AG04450 (cell line): ENCODE measurements around the gene SYTL3. TPM values are rescaled to one million over a fixed set of nuclear protein-coding genes. Genes with fewer than 3 reads are reported as not detected.

ENCODE experiments used
- CTCF ChIA-PET: fragments of 300-600, 350-600 bp; formaldehyde crosslinking; extraction: SDS; loops from one replicate; lab custom pipeline; 2022; ENCODE audit warnings: antibody characterized with exemption, inconsistent platforms; lab: Charles Lee
- POLR2A ChIA-PET: fragments of 350-600 bp; formaldehyde crosslinking; extraction: SDS; loops from one replicate; lab custom pipeline; 2021; ENCODE audit warnings: antibody characterized with exemption, inconsistent platforms; lab: Yijun Ruan, JAX
- DNase-seq: peaks from one replicate; pipeline ENCODE4 v3.0.0-alpha.2; 2011; ENCODE audit warnings: low read depth, low spot score
- H3K27ac ChIP-seq: one replicate; pipeline ENCODE4 v1.5.1; 2012; ENCODE audit warnings: low read depth, low read length, control low read depth
- H3K27me3 ChIP-seq: one replicate; pipeline ENCODE4 v1.6.0; 2012; ENCODE audit warnings: low read length; ENCODE audit not compliant: control insufficient read depth, insufficient read depth
- H3K4me3 ChIP-seq: 2 replicates; pipeline ENCODE4 v1.5.1; 2011; ENCODE audit warnings: mild to moderate bottlenecking, low read depth, low read length, control low read depth
- H3K9me3 ChIP-seq: 2 replicates; pipeline ENCODE4 v1.5.1; 2012; ENCODE audit warnings: low read length; ENCODE audit not compliant: control insufficient read depth, insufficient read depth
- CTCF ChIP-seq: IDR thresholded peaks from 2 replicates; pipeline ENCODE4 v1.5.1; 2011; ENCODE audit warnings: low read depth, low read length, control low read depth, inconsistent platforms
- polyA plus RNA-seq: library from polyadenylated mRNA; depleted of rRNA; stranded (reverse); fragments of >200 nt; gene quantifications from 2 replicates; pipeline ENCODE4 v1.2.3, GENCODE V29; 2011

Gene SYTL3
- polyA plus RNA-seq, 1 experiment = 1.6 TPM

GRCh38 chr6:158735009-158735408, 85.2 kb downstream of the SYTL3 start:
- POLR2A ChIA-PET = no interaction called here
- CTCF ChIA-PET = no interaction called here
- Histone ChIP-seq H3K9me3 (peaks cover 26% of the 10 kb centered on the region), H3K27me3 (no peaks in the 10 kb centered on the region), H3K4me3 (no peak overlapping the region), H3K27ac (no peak overlapping the region)
- no peak for TF ChIP-seq CTCF
- DNase-seq = no peak

- Histone ChIP-seq H3K27me3 (no peaks in the 10 kb centered on the region), H3K27ac (no peak overlapping the region), H3K4me3 (no peak overlapping the region), H3K9me3 (peaks cover 20% of the 10 kb centered on the region)
- ChIA-PET POLR2A (interaction anchor here (0.6 kb wide), 1 partner anchor 1401 kb away, joined by 3 read pairs; no protein-coding TSS in a partner anchor), CTCF (no interaction called here)
- no peak for TF ChIP-seq CTCF
- no peak for DNase-seq
Observed at GRCh38 chr6:158737082-158737709, 87.3 kb downstream of the SYTL3 start.

- H3K9me3 ChIP-seq = peaks cover 20% of the 10 kb centered on the region
- POLR2A ChIA-PET = no interaction called here
- no peak for TF ChIP-seq CTCF
- no peak overlapping the region for H3K27ac ChIP-seq
- H3K4me3 ChIP-seq = no peak overlapping the region
- H3K27me3 ChIP-seq = no peaks in the 10 kb centered on the region
- CTCF ChIA-PET = interaction anchor here (0.7 to 1.6 kb wide), 3 partner anchors 20 to 235 kb away, joined by 3 to 4 read pairs (median 3); no protein-coding TSS in a partner anchor
- no peak for DNase-seq
Observed at GRCh38 chr6:158737710-158738615, 88.1 kb downstream of the SYTL3 start.

- no peak for DNase-seq
- H3K9me3 ChIP-seq = peaks cover 7% of the 10 kb centered on the region
- H3K27ac ChIP-seq = no peak overlapping the region
- ChIA-PET POLR2A (no interaction called here), CTCF (interaction anchor here (0.6 kb wide), 1 partner anchor 179 kb away, joined by 3 read pairs; no protein-coding TSS in a partner anchor)
- H3K27me3 ChIP-seq = no peaks in the 10 kb centered on the region
- H3K4me3 ChIP-seq = no peak overlapping the region
- TF ChIP-seq CTCF = no peak
Observed at GRCh38 chr6:158739673-158740072, 89.8 kb downstream of the SYTL3 start.
